ENCODE measurements around the gene TAS2R50.

GRCh38 chr12:10966314-10966713 lies 20.4 kb downstream of the TAS2R50 start:
- no peak for TF ChIP-seq POLR2A (IDR thresholded peaks at IDR 0.05)
- no peak for TF ChIP-seq CTCF (IDR thresholded peaks at IDR 0.05)
